HepG2 (cell line): Measurements from ENCODE around the gene ZNF169. TPM values are rescaled to one million over a fixed set of nuclear protein-coding genes. Genes with fewer than 3 reads are reported as not detected.

Source experiments
- MXD4 ChIP-seq: IDR thresholded peaks from 2 replicates; pipeline ENCODE4 v1.6.1; 2016; ENCODE audit warnings: mild to moderate bottlenecking, missing biosample characterization, missing genetic modification reagents
- NFKB2 ChIP-seq: sonication (generic); formaldehyde crosslinking; IDR thresholded peaks from 2 replicates; pipeline ENCODE4 v1.4.0; 2020; ENCODE audit warnings: missing genetic modification reagents, borderline replicate concordance
- POLR2A ChIP-seq, 2 experiments: IDR thresholded peaks; 2 replicates each; pipeline ENCODE4 v1.6.1; 2011; ENCODE audit warnings: low read depth in 2 of 2, low read length in 2 of 2, mild to moderate bottlenecking in 1 of 2, moderate library complexity in 1 of 2; ENCODE audit not compliant: insufficient read depth in 1 of 2
- PRPF4 ChIP-seq: fragments of 200-400 bp; formaldehyde crosslinking; IDR thresholded peaks from 2 replicates; pipeline ENCODE4 v1.6.1; 2016; ENCODE audit warnings: low read length, low read depth; ENCODE audit not compliant: poor library complexity, severe bottlenecking
- RELA ChIP-seq: sonication (generic); formaldehyde crosslinking; IDR thresholded peaks from 2 replicates; pipeline ENCODE4 v1.4.0; 2020; ENCODE audit warnings: missing genetic modification reagents
- SNAPC2 ChIP-seq: sonication (generic); formaldehyde crosslinking; IDR thresholded peaks from 2 replicates; pipeline ENCODE4 v1.8.1; 2022; ENCODE audit warnings: mild to moderate bottlenecking, missing genetic modification reagents
- TBL1XR1 ChIP-seq: fragments of 150-350 bp; IDR thresholded peaks from 2 replicates; pipeline ENCODE4 v1.6.1; 2014; ENCODE audit warnings: borderline replicate concordance, low read length; ENCODE audit not compliant: partially characterized antibody
- TFAP4 ChIP-seq: sonication (generic); IDR thresholded peaks from 2 replicates; pipeline ENCODE4 v1.6.1; 2016; ENCODE audit warnings: low read depth, borderline replicate concordance
- ZFP90 ChIP-seq: sonication (generic); formaldehyde crosslinking; IDR thresholded peaks from 2 replicates; pipeline ENCODE4 v1.8.0; 2022; ENCODE audit warnings: missing genetic modification reagents, mild to moderate bottlenecking, inconsistent platforms, borderline replicate concordance
- ZNF256 ChIP-seq: sonication (generic); formaldehyde crosslinking; conservative IDR thresholded peaks from 2 replicates; pipeline ENCODE4 v1.4.0; 2020; ENCODE audit warnings: missing genetic modification reagents
- ZNF432 ChIP-seq: sonication (generic); formaldehyde crosslinking; IDR thresholded peaks from 2 replicates; pipeline ENCODE4 v1.5.0; 2020; ENCODE audit warnings: missing genetic modification reagents, mild to moderate bottlenecking, borderline replicate concordance
- ZNF777 ChIP-seq: sonication (generic); formaldehyde crosslinking; IDR thresholded peaks from 2 replicates; pipeline ENCODE4 v1.4.0; 2020; ENCODE audit warnings: missing genetic modification reagents
- ZNF839 ChIP-seq: sonication (generic); formaldehyde crosslinking; IDR thresholded peaks from 2 replicates; pipeline ENCODE4 v1.4.0; 2020; ENCODE audit warnings: missing genetic modification reagents, mild to moderate bottlenecking, borderline replicate concordance
- polyA plus RNA-seq, 8 experiments: library from polyadenylated mRNA; depleted of rRNA in 3 of 8; stranded (reverse) in 7 of 8; unstranded in 1 of 8; fragments of >200 nt; fragmentation: Illumina TruSeq in 4 of 8; extraction: Trizol in 4 of 8; gene quantifications; 2 replicates each; pipeline versions ENCODE4 v1.2.1 to v1.2.3, GENCODE V29; 2011 to 2016; ENCODE audit warnings: low read depth in 4 of 8, missing spikeins in 1 of 8, mixed read lengths in 1 of 8; ENCODE audit not compliant: insufficient read depth in 1 of 8
- total RNA-seq, 5 experiments: library from RNA; depleted of rRNA; stranded (reverse); fragments of >200 nt; fragmentation: Illumina TruSeq; extraction: Trizol; gene quantifications; 2 replicates each; pipeline ENCODE4 v1.2.3, GENCODE V29; 2016; ENCODE audit warnings: low read depth in 1 of 5
- TF ChIP-seq, protein P1 (sequence below): sonication (generic); formaldehyde crosslinking; IDR thresholded peaks from 2 replicates; pipeline ENCODE4 v1.5.1; 2020; ENCODE audit warnings: mild to moderate bottlenecking, moderate library complexity, missing genetic modification reagents
- TF ChIP-seq, protein P2 (sequence below): sonication (generic); formaldehyde crosslinking; IDR thresholded peaks from 2 replicates; pipeline ENCODE4 v1.4.0; 2020; ENCODE audit warnings: missing genetic modification reagents, borderline replicate concordance
- TF ChIP-seq, protein P3 (sequence below): sonication (generic); formaldehyde crosslinking; IDR thresholded peaks from 2 replicates; pipeline ENCODE4 v1.4.0; 2020; ENCODE audit warnings: missing genetic modification reagents

ZNF169 gene
- total and polyA plus RNA-seq, 2 of the 13 experiments (the other 11 are each of a cell fraction or from before 2014, with no cell fraction given) = 2.1 to 6.3 TPM

GRCh38 chr9:94259077-94259862 lies at the start of gene ZNF169 (continued):
- TF ChIP-seq, protein P1, sequence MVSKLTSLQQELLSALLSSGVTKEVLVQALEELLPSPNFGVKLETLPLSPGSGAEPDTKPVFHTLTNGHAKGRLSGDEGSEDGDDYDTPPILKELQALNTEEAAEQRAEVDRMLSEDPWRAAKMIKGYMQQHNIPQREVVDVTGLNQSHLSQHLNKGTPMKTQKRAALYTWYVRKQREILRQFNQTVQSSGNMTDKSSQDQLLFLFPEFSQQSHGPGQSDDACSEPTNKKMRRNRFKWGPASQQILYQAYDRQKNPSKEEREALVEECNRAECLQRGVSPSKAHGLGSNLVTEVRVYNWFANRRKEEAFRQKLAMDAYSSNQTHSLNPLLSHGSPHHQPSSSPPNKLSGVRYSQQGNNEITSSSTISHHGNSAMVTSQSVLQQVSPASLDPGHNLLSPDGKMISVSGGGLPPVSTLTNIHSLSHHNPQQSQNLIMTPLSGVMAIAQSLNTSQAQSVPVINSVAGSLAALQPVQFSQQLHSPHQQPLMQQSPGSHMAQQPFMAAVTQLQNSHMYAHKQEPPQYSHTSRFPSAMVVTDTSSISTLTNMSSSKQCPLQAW (CRISPR knock-in tag) = peak; percentile 87
- TF ChIP-seq, protein P2, sequence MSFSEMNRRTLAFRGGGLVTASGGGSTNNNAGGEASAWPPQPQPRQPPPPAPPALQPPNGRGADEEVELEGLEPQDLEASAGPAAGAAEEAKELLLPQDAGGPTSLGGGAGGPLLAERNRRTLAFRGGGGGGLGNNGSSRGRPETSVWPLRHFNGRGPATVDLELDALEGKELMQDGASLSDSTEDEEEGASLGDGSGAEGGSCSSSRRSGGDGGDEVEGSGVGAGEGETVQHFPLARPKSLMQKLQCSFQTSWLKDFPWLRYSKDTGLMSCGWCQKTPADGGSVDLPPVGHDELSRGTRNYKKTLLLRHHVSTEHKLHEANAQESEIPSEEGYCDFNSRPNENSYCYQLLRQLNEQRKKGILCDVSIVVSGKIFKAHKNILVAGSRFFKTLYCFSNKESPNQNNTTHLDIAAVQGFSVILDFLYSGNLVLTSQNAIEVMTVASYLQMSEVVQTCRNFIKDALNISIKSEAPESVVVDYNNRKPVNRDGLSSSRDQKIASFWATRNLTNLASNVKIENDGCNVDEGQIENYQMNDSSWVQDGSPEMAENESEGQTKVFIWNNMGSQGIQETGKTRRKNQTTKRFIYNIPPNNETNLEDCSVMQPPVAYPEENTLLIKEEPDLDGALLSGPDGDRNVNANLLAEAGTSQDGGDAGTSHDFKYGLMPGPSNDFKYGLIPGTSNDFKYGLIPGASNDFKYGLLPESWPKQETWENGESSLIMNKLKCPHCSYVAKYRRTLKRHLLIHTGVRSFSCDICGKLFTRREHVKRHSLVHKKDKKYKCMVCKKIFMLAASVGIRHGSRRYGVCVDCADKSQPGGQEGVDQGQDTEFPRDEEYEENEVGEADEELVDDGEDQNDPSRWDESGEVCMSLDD (CRISPR knock-in tag) = no peak
- TF ChIP-seq TBL1XR1 (no peak), TFAP4 (no peak), RELA (CRISPR knock-in tag) (no peak), SNAPC2 (CRISPR knock-in tag) (peak; percentile 99), ZNF839 (CRISPR knock-in tag) (no peak), ZNF256 (CRISPR knock-in tag) (0 out of 2 replicates have a peak, but pooled peaks have one; percentile 22), ZFP90 (no peak), ZNF432 (CRISPR knock-in tag) (no peak), ZNF777 (CRISPR knock-in tag) (no peak), NFKB2 (CRISPR knock-in tag) (peak; percentile 77; the same call in 1 of the 2 replicates), POLR2A (IDR thresholded peaks at IDR 0.05; ENCODE audit: insufficient read depth in 1 of 2, low read depth in 2 of 2, low read length in 2 of 2) (peak; percentile 83 to 90), MXD4 (CRISPR knock-in tag) (no peak), PRPF4 (no peak)
- TF ChIP-seq, protein P3, sequence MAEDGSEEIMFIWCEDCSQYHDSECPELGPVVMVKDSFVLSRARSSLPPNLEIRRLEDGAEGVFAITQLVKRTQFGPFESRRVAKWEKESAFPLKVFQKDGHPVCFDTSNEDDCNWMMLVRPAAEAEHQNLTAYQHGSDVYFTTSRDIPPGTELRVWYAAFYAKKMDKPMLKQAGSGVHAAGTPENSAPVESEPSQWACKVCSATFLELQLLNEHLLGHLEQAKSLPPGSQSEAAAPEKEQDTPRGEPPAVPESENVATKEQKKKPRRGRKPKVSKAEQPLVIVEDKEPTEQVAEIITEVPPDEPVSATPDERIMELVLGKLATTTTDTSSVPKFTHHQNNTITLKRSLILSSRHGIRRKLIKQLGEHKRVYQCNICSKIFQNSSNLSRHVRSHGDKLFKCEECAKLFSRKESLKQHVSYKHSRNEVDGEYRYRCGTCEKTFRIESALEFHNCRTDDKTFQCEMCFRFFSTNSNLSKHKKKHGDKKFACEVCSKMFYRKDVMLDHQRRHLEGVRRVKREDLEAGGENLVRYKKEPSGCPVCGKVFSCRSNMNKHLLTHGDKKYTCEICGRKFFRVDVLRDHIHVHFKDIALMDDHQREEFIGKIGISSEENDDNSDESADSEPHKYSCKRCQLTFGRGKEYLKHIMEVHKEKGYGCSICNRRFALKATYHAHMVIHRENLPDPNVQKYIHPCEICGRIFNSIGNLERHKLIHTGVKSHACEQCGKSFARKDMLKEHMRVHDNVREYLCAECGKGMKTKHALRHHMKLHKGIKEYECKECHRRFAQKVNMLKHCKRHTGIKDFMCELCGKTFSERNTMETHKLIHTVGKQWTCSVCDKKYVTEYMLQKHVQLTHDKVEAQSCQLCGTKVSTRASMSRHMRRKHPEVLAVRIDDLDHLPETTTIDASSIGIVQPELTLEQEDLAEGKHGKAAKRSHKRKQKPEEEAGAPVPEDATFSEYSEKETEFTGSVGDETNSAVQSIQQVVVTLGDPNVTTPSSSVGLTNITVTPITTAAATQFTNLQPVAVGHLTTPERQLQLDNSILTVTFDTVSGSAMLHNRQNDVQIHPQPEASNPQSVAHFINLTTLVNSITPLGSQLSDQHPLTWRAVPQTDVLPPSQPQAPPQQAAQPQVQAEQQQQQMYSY = no peak
